Activated naive CD8-positive, alpha-beta T cell treated with anti-CD3 and anti-CD28 coated beads, Interleukin-2, amount 10 ng/mL, durations not matched to agents 7 days and 5 days (primary cell): Measurements from ENCODE around the gene CCDC184. TPM values are rescaled to one million over a fixed set of nuclear protein-coding genes. Genes with fewer than 3 reads are reported as not detected.

Experiments used
- ATAC-seq: fragments of 150-1000 bp; cut with Tn5 transposase; one replicate; pipeline ENCODE4 v1.10.0; 2021; ENCODE audit warnings: low read depth, moderate library complexity
- POLR2A ChIA-PET: fragments of 350-600 bp; sonication (Branson Sonifier 250); formaldehyde crosslinking; loops from one replicate; lab custom pipeline; 2021; ENCODE audit warnings: antibody characterized with exemption; lab: Charles Lee
- DNase-seq: peaks from one replicate; pipeline ENCODE4 v3.0.0; 2021
- H3K27ac Mint-ChIP-seq: one replicate; pipeline ENCODE4 v1.8.0; 2022; ENCODE audit warnings: mild to moderate bottlenecking, mixed read lengths
- H3K27me3 Mint-ChIP-seq: one replicate; pipeline ENCODE4 v1.8.0; 2022; ENCODE audit warnings: mild to moderate bottlenecking, moderate library complexity, mixed read lengths
- H3K36me3 Mint-ChIP-seq: one replicate; pipeline ENCODE4 v1.8.0; 2021; ENCODE audit warnings: mild to moderate bottlenecking, mixed read lengths
- H3K4me1 Mint-ChIP-seq: one replicate; pipeline ENCODE4 v1.8.0; 2021; ENCODE audit warnings: mixed read lengths
- H3K4me3 Mint-ChIP-seq: one replicate; pipeline ENCODE4 v1.8.0; 2022; ENCODE audit warnings: mild to moderate bottlenecking, moderate library complexity, mixed read lengths
- H3K9me3 Mint-ChIP-seq: one replicate; pipeline ENCODE4 v1.8.0; 2021; ENCODE audit warnings: mixed read lengths
- total RNA-seq, 2 experiments: library from RNA; stranded (reverse); gene quantifications; one replicate each; pipeline ENCODE4 v1.2.3, GENCODE V29; 2021

Gene CCDC184
- total RNA-seq, 2 experiments from 2014 or later: 0.57 to 0.58 TPM

GRCh38 chr12:48160807-48161206, 22.6 kb upstream of the CCDC184 start:
- Mint-ChIP-seq H3K27me3 (peaks cover 14% of the 10 kb centered on the region), H3K36me3 (no peaks in the 10 kb centered on the region), H3K27ac (no peak overlapping the region), H3K4me3 (no peak overlapping the region), H3K4me1 (peaks cover 27% of the 10 kb centered on the region), H3K9me3 (no peaks in the 10 kb centered on the region)
- ATAC-seq (no peak), DNase-seq (no peak)
- POLR2A ChIA-PET: no interaction called here

- Mint-ChIP-seq H3K27ac (no peak overlapping the region), H3K4me1 (peaks cover 13% of the 10 kb centered on the region), H3K4me3 (no peak overlapping the region), H3K9me3 (no peaks in the 10 kb centered on the region), H3K27me3 (peaks cover 17% of the 10 kb centered on the region), H3K36me3 (no peaks in the 10 kb centered on the region)
- ATAC-seq (no peak), DNase-seq (no peak)
- POLR2A ChIA-PET: no interaction called here
Observed at GRCh38 chr12:48163150-48163747, 20.2 kb upstream of the CCDC184 start.

GRCh38 chr12:48164451-48164850, 19.0 kb upstream of the CCDC184 start:
- POLR2A ChIA-PET: no interaction called here
- H3K9me3 Mint-ChIP-seq: no peaks in the 10 kb centered on the region
- ATAC-seq: no peak

GRCh38 chr12:48165089-48165981, 18.1 kb upstream of the CCDC184 start:
- Mint-ChIP-seq H3K27ac (no peak overlapping the region), H3K9me3 (no peaks in the 10 kb centered on the region), H3K4me1 (peaks cover 11% of the 10 kb centered on the region), H3K4me3 (no peak overlapping the region), H3K36me3 (no peaks in the 10 kb centered on the region), H3K27me3 (peaks cover 23% of the 10 kb centered on the region)
- no peak for ATAC-seq
- DNase-seq: no peak
- POLR2A ChIA-PET: no interaction called here

More at GRCh38 chr12:48164451-48164850, 19.0 kb upstream of the CCDC184 start:
- peaks cover 17% of the 10 kb centered on the region for H3K27me3 Mint-ChIP-seq
- H3K27ac Mint-ChIP-seq: no peak overlapping the region
- no peak for DNase-seq
- H3K4me1 Mint-ChIP-seq: peaks cover 13% of the 10 kb centered on the region
- H3K36me3 Mint-ChIP-seq: no peaks in the 10 kb centered on the region
- H3K4me3 Mint-ChIP-seq: no peak overlapping the region

- H3K36me3 Mint-ChIP-seq: no peaks in the 10 kb centered on the region
- H3K4me3 Mint-ChIP-seq: no peak overlapping the region
- H3K9me3 Mint-ChIP-seq: no peaks in the 10 kb centered on the region
- peaks cover 19% of the 10 kb centered on the region for H3K27me3 Mint-ChIP-seq
- ATAC-seq (no peak), DNase-seq (no peak)
- H3K4me1 Mint-ChIP-seq: peaks cover 2% of the 10 kb centered on the region
- POLR2A ChIA-PET: no interaction called here
- no peak overlapping the region for H3K27ac Mint-ChIP-seq
Observed at GRCh38 chr12:48169011-48169410, 14.4 kb upstream of the CCDC184 start.

- ATAC-seq: no peak
- H3K4me1 Mint-ChIP-seq: peaks cover 11% of the 10 kb centered on the region
- no peak for DNase-seq
- H3K9me3 Mint-ChIP-seq: no peaks in the 10 kb centered on the region
- POLR2A ChIA-PET: interaction anchor here (0.7 to 1.0 kb wide), 2 partner anchors 24 to 409 kb away, joined by 3 read pairs; no protein-coding TSS in a partner anchor
- H3K4me3 Mint-ChIP-seq: peak overlapping the region; percentile 70
- peaks cover 20% of the 10 kb centered on the region for H3K27me3 Mint-ChIP-seq
- H3K27ac Mint-ChIP-seq: peak overlapping the region; percentile 44
- no peaks in the 10 kb centered on the region for H3K36me3 Mint-ChIP-seq
Observed at GRCh38 chr12:48175613-48176416, 7.6 kb upstream of the CCDC184 start.

GRCh38 chr12:48176417-48176751, 7.1 kb upstream of the CCDC184 start:
- no peak overlapping the region for H3K27ac Mint-ChIP-seq
- DNase-seq: no peak
- POLR2A ChIA-PET: interaction anchor here (1.0 kb wide), 1 partner anchor 23 kb away, joined by 3 read pairs; no protein-coding TSS in a partner anchor
- H3K27me3 Mint-ChIP-seq: peaks cover 21% of the 10 kb centered on the region
- peaks cover 11% of the 10 kb centered on the region for H3K4me1 Mint-ChIP-seq
- H3K36me3 Mint-ChIP-seq: no peaks in the 10 kb centered on the region
- H3K9me3 Mint-ChIP-seq: no peaks in the 10 kb centered on the region
- ATAC-seq: no peak
- peak overlapping the region; percentile 70 for H3K4me3 Mint-ChIP-seq

- peaks cover 17% of the 10 kb centered on the region for H3K4me1 Mint-ChIP-seq
- no peak for DNase-seq
- peaks cover 29% of the 10 kb centered on the region for H3K27me3 Mint-ChIP-seq
- no peaks in the 10 kb centered on the region for H3K9me3 Mint-ChIP-seq
- H3K36me3 Mint-ChIP-seq: no peaks in the 10 kb centered on the region
- H3K27ac Mint-ChIP-seq: no peak overlapping the region
- no peak overlapping the region for H3K4me3 Mint-ChIP-seq
- POLR2A ChIA-PET: no interaction called here
- no peak for ATAC-seq
Observed at GRCh38 chr12:48177982-48178381, 5.5 kb upstream of the CCDC184 start.

- DNase-seq (no peak), ATAC-seq (no peak)
- POLR2A ChIA-PET: no interaction called here
- Mint-ChIP-seq H3K4me1 (peaks cover 19% of the 10 kb centered on the region), H3K9me3 (no peaks in the 10 kb centered on the region), H3K36me3 (no peaks in the 10 kb centered on the region), H3K27ac (no peak overlapping the region), H3K27me3 (peaks cover 34% of the 10 kb centered on the region), H3K4me3 (no peak overlapping the region)
Observed at GRCh38 chr12:48179466-48179865, 4.0 kb upstream of the CCDC184 start.

GRCh38 chr12:48180424-48180823, 3.0 kb upstream of the CCDC184 start:
- Mint-ChIP-seq H3K27ac (no peak overlapping the region), H3K9me3 (no peaks in the 10 kb centered on the region), H3K36me3 (no peaks in the 10 kb centered on the region), H3K4me3 (no peak overlapping the region), H3K4me1 (peaks cover 20% of the 10 kb centered on the region), H3K27me3 (peaks cover 44% of the 10 kb centered on the region)
- POLR2A ChIA-PET: no interaction called here
- DNase-seq: no peak
- ATAC-seq: no peak

- ATAC-seq (no peak), DNase-seq (no peak)
- H3K4me1 Mint-ChIP-seq: peaks cover 15% of the 10 kb centered on the region
- POLR2A ChIA-PET: no interaction called here
- H3K27ac Mint-ChIP-seq: no peak overlapping the region
- no peak overlapping the region for H3K4me3 Mint-ChIP-seq
- H3K9me3 Mint-ChIP-seq: no peaks in the 10 kb centered on the region
- H3K27me3 Mint-ChIP-seq: peaks cover 49% of the 10 kb centered on the region
- H3K36me3 Mint-ChIP-seq: no peaks in the 10 kb centered on the region
Observed at GRCh38 chr12:48180857-48181495, 2.5 kb upstream of the CCDC184 start.

GRCh38 chr12:48182631-48183030, 813 bp upstream of the CCDC184 start:
- POLR2A ChIA-PET: interaction anchor here (1.0 to 1.7 kb wide), 2 partner anchors 16 to 25 kb away, joined by 3 to 10 read pairs; partner anchors contain the start of gene ASB8
- Mint-ChIP-seq H3K36me3 (no peaks in the 10 kb centered on the region), H3K4me3 (peak overlapping the region; percentile 93), H3K9me3 (no peaks in the 10 kb centered on the region), H3K4me1 (peaks cover 15% of the 10 kb centered on the region), H3K27me3 (peaks cover 49% of the 10 kb centered on the region), H3K27ac (no peak overlapping the region)
- ATAC-seq: no peak
- no peak for DNase-seq
